ENCODE measurements around the gene CUEDC2. TPM values are rescaled to one million over a fixed set of nuclear protein-coding genes. Genes with fewer than 3 reads are reported as not detected.

Gene CUEDC2
- total RNA-seq, 1 donor from 2014 or later: 44.8 TPM

DNA sequence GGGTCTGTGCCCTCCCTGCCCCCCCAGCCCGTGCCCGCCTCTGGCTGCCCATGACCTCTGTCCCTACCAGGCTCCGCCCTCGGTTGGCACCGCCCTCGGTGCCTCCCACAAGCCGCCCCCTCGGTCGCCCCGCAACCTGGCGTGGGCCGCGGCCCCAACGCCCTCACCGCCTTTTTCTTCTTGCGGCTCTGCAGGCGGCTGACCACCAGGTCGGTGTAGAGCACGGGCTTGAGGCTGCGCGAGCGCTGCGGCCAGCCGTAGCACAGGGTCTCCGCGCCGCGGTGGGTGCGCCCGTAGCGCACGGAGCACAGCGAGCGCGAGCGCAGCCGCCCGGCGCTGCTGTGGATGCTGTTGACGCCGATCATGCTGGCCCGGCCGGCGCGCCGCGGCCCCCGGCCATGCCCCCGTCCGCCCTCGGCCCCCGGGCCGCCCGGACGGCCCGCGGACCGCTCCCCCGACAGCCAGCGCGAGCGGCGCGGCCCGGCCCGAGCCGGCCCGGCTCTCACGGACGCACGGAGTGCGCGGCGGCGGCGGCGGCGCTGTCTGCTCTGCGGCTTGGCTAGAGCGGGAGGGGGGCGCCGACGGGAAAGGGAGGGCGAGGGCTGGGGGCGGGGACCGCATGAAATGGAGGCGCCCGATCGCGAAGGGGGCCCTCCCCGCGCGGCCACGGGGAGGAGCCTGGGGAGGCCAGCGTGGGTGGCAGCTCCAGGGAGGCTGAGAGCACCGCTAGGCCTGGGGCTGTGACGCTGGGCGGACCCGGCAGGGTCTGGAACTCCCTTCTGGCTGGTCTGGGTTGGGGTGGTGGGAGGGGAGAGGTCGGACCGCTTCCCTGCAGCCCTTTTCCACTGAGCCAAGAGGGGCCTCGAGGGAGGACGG is 23.4 kb downstream of the CUEDC2 start:
- Histone ChIP-seq H3K9me3 (no peaks in the 10 kb centered on the region), H3K36me3 (no peaks in the 10 kb centered on the region), H3K27ac (no peak overlapping the region), H3K27me3 (peaks cover 63% of the 10 kb centered on the region), H3K4me3 (peak overlapping the region; percentile 32), H3K4me1 (peaks cover 15% of the 10 kb centered on the region)
- ATAC-seq (peak; percentile 47), DNase-seq (no peak)
- intact Hi-C loops (cut with DNase I): no loop called here
- TF ChIP-seq, protein P1, sequence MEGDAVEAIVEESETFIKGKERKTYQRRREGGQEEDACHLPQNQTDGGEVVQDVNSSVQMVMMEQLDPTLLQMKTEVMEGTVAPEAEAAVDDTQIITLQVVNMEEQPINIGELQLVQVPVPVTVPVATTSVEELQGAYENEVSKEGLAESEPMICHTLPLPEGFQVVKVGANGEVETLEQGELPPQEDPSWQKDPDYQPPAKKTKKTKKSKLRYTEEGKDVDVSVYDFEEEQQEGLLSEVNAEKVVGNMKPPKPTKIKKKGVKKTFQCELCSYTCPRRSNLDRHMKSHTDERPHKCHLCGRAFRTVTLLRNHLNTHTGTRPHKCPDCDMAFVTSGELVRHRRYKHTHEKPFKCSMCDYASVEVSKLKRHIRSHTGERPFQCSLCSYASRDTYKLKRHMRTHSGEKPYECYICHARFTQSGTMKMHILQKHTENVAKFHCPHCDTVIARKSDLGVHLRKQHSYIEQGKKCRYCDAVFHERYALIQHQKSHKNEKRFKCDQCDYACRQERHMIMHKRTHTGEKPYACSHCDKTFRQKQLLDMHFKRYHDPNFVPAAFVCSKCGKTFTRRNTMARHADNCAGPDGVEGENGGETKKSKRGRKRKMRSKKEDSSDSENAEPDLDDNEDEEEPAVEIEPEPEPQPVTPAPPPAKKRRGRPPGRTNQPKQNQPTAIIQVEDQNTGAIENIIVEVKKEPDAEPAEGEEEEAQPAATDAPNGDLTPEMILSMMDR (IDR thresholded peaks at IDR 0.05): no peak

DNA sequence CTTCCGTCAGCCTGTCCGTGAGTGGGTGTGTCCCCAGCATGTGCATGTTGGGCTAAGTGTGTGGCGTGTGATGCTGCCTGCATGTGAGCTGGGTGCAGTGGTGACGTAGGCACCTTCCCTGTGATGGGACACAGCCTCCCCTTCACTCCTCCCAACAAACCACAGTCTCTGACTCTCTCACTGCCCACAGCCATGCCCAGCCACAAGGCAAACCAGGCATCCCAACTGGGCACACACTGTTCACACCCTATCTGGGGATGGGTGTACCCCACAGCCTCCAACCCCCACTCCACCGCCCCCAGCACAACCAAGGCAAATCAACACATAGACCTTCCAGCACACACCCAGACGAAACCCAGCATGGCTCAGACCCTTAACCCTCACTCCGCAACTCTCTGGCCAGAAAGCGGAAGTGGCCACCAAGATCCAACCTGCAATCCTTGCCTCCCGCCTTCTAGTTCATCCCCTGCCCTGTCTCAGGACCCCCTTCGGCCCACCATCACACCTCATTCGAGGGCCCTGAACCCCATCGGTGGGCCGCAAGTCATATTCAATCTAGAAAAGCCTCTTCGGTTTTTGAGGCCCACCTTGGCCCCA is 24.1 kb downstream of the CUEDC2 start:
- Histone ChIP-seq H3K4me1 (peaks cover 15% of the 10 kb centered on the region), H3K4me3 (peak overlapping the region; percentile 32), H3K27me3 (peaks cover 55% of the 10 kb centered on the region), H3K27ac (no peak overlapping the region), H3K9me3 (no peaks in the 10 kb centered on the region), H3K36me3 (no peaks in the 10 kb centered on the region)
- intact Hi-C loops (cut with DNase I): no loop called here
- ATAC-seq: no peak
- no peak for DNase-seq
- TF ChIP-seq, protein P1 (IDR thresholded peaks at IDR 0.05): no peak

DNA sequence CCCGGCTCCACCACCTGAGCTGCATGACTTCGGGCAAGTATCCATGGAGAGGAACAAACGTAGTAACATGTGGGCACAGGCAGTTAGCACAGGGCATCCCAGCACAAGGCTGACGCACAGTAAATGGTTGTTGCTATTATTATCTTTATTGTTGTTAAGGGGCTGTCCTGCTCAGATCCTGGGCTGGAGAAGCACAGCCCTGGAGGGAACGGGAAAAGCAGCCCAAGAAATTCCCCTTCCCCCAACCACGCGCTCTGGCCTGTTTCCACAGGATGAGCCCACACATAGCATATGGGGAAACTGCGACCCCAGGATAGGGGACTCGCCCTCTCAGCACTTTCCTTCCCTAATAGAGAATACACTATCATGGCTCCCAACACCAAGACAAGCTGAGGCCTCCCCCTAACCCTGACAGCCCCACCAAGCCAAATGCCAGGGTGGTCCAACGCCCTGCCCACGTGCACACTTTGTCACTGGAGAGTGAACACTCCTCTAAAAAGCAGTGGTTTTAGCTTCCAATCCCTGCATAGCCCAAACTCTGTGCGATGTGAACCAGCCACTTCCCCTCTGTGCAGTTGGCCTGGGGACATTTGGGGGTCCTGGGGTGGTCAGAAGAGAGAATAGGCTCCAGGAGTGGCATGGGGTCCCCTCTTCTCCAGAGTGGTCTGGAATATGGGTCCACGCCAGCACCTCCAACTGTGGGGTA is 24.8 kb downstream of the CUEDC2 start:
- Histone ChIP-seq H3K9me3 (no peaks in the 10 kb centered on the region), H3K27me3 (peaks cover 49% of the 10 kb centered on the region), H3K36me3 (no peaks in the 10 kb centered on the region), H3K27ac (no peak overlapping the region), H3K4me3 (no peak overlapping the region), H3K4me1 (peaks cover 15% of the 10 kb centered on the region)
- no peak for DNase-seq
- ATAC-seq: no peak
- TF ChIP-seq, protein P1 (IDR thresholded peaks at IDR 0.05): no peak
- intact Hi-C loops (cut with DNase I): no loop called here

DNA sequence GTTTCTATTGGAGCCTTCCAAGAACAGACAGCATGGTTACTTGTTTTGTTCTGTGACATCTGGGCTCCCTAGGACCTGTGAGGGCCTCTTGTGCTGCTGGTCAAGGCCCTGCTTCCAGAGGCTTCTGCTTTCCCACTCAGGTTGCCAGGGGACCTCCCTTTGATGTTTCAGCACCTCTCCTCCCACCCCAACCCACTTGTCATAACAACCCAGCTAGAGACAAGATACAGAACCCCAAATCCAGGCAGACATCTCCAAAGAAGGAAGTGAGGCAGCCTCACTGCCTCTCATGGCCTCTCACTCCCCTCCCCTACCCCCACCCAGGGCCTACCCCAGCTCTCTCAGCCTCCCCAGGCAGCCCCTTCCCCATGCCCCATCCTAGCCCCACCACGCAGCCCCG is 25.6 kb downstream of the CUEDC2 start:
- no peak for ATAC-seq
- peaks cover 15% of the 10 kb centered on the region for H3K4me1 ChIP-seq
- no peak overlapping the region for H3K4me3 ChIP-seq
- TF ChIP-seq, protein P1 (IDR thresholded peaks at IDR 0.05): no peak
- no peaks in the 10 kb centered on the region for H3K9me3 ChIP-seq
- intact Hi-C loops (cut with DNase I): no loop called here
- peaks cover 41% of the 10 kb centered on the region for H3K27me3 ChIP-seq
- peaks cover 4% of the 10 kb centered on the region for H3K36me3 ChIP-seq
- H3K27ac ChIP-seq: no peak overlapping the region
- no peak for DNase-seq

DNA sequence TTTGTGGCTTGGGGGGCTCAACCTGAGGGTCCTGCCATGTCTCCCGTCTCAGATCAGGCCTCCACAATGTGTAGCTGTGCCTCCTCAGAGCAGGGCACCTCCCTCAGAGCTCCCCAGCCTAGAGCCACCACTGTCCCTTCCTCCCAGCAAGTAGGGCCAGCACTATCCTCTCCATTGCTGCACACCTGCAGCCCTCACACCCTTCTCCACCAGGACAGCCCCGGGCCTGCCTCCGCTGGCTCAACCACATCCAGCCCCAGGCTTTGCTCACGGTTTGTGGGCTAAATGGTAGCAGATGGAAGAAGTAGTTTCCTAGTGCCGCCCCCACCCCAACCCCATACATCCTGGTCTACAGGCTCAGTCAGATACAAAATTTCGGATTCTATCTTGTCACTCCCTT is 26.7 kb downstream of the CUEDC2 start:
- DNase-seq (no peak), ATAC-seq (no peak)
- H3K27me3 ChIP-seq: peaks cover 29% of the 10 kb centered on the region
- TF ChIP-seq, protein P1 (IDR thresholded peaks at IDR 0.05): no peak
- no peaks in the 10 kb centered on the region for H3K9me3 ChIP-seq
- no peak overlapping the region for H3K4me3 ChIP-seq
- peaks cover 14% of the 10 kb centered on the region for H3K36me3 ChIP-seq
- H3K4me1 ChIP-seq: peaks cover 14% of the 10 kb centered on the region
- no peak overlapping the region for H3K27ac ChIP-seq
- intact Hi-C loops (cut with DNase I): no loop called here

All from upper lobe of right lung (tissue), 1 donor.